ENCODE data around the gene TSPY3. TPM values are rescaled to one million over a fixed set of nuclear protein-coding genes. Genes with fewer than 3 reads are reported as not detected.
"Not testable (repeated sequence)": the region's sequence is repeated elsewhere in the genome, so short reads cannot be mapped to it uniquely, and the experiment has no call there.

The TSPY3 gene, protein sequence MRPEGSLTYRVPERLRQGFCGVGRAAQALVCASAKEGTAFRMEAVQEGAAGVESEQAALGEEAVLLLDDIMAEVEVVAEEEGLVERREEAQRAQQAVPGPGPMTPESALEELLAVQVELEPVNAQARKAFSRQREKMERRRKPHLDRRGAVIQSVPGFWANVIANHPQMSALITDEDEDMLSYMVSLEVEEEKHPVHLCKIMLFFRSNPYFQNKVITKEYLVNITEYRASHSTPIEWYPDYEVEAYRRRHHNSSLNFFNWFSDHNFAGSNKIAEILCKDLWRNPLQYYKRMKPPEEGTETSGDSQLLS
- total RNA-seq = not detected in 3 replicates
- long read RNA-seq = 0 reads

DNA sequence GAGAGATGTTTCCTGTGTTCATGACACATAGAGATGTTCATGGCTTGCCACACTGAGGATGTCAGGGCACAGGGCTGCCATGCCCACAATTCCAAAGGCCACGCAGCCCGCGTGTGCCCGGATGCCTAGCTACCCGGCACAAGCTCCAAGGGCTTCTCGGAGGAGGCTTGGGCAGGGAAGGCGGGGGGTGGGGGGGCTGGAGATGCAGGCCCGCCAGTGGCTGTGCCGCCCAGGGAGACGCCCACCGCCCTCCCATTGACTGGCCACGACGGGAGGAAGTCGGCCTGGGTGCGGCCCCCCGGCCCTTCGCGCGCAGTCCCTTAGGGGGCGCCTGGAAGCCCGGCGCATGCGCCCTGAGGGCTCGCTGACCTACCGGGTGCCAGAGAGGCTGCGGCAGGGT, at the start of gene TSPY3:
TSS of gene TSPY3 (plus strand) at position 301 of the 400 bp plus-strand sequence. CDS start at position 347, 46 bp downstream.
- not testable (repeated sequence) for DNase-seq (ENCODE audit: low spot score); H3K4me1 Mint-ChIP-seq (ENCODE audit: low read depth); H3K27ac Mint-ChIP-seq (ENCODE audit: unreplicated experiment); H3K27me3 Mint-ChIP-seq (ENCODE audit: low read depth); H3K4me3 Mint-ChIP-seq (ENCODE audit: unreplicated experiment); H3K9me3 Mint-ChIP-seq (ENCODE audit: low read depth); H3K36me3 Mint-ChIP-seq (ENCODE audit: low read depth)

- H3K27ac Mint-ChIP-seq (ENCODE audit: unreplicated experiment); H3K4me3 Mint-ChIP-seq (ENCODE audit: unreplicated experiment); DNase-seq (ENCODE audit: low spot score); H3K36me3 Mint-ChIP-seq (ENCODE audit: low read depth); H3K4me1 Mint-ChIP-seq (ENCODE audit: low read depth); H3K9me3 Mint-ChIP-seq (ENCODE audit: low read depth); H3K27me3 Mint-ChIP-seq (ENCODE audit: low read depth): not testable (repeated sequence)
Measured at GRCh38 chrY:9357497-9357896, 40.7 kb upstream of the TSPY3 start, which contains the start of gene TSPY8. TSS of gene TSPY8 (plus strand) at chrY:9357797. CDS start at chrY:9357843, 46 bp downstream.

DNA sequence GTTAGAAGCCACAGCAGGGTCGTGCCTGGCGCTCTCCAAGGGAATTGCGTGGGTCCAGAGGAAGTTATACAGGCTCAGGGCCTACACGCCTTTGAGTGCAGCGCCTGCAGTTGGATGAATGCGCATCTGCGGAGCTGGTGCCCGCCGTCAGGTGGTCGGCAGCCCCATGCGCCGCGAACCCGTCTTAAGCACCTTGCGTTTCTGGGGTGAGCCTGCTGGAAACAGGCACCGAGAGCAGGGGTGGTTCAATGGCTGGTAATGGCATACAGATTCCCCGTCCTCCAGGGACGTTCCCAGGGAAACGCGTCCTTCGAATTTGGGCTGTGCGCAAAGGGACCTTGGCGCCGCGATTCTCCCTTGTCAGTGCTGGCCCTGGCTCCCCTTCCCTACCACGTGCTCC, 1.7 kb upstream of the TSPY3 start:
- H3K4me3 Mint-ChIP-seq (ENCODE audit: unreplicated experiment); H3K4me1 Mint-ChIP-seq (ENCODE audit: low read depth); H3K36me3 Mint-ChIP-seq (ENCODE audit: low read depth); H3K27me3 Mint-ChIP-seq (ENCODE audit: low read depth); H3K27ac Mint-ChIP-seq (ENCODE audit: unreplicated experiment); H3K9me3 Mint-ChIP-seq (ENCODE audit: low read depth); DNase-seq (ENCODE audit: low spot score): not testable (repeated sequence)

Other genes with a start within 250 kb of the TSPY3 start
- gene TSPY4, start 61.0 kb upstream of the TSPY3 start, total RNA-seq = not detected in 3 replicates
- gene TSPY8, start 40.6 kb upstream of the TSPY3 start, total RNA-seq = not detected in 3 replicates
- not detected in 3 replicates for gene TSPY1, start 68.5 kb downstream of the TSPY3 start, total RNA-seq
- not detected in 3 replicates for gene TSPY9, start 88.8 kb downstream of the TSPY3 start, total RNA-seq
- not detected in 3 replicates for gene TSPY10, start 129.5 kb downstream of the TSPY3 start, total RNA-seq